NK-92 (cell line): ENCODE measurements around the gene KIF26A.
"Not testable (repeated sequence)": the region's sequence is repeated elsewhere in the genome, so short reads cannot be mapped to it uniquely, and the experiment has no call there.

Experiments
- DNase-seq: peaks from one replicate; lab custom pipeline; 2025; ENCODE audit not compliant: unreplicated experiment; lab: John Stamatoyannopoulos, UW

KIF26A gene

GRCh38 chr14:104143521-104144452 is 5.4 kb downstream of the KIF26A start:
- DNase-seq: no peak

GRCh38 chr14:104144453-104144790 is 6.0 kb downstream of the KIF26A start:
- DNase-seq: no peak

- no peak for DNase-seq
Observed at GRCh38 chr14:104144911-104145825, 6.8 kb downstream of the KIF26A start.

GRCh38 chr14:104145826-104146601 is 7.6 kb downstream of the KIF26A start:
- no peak for DNase-seq

- no peak for DNase-seq
Observed at GRCh38 chr14:104146651-104147345, 8.4 kb downstream of the KIF26A start.

GRCh38 chr14:104147346-104148125 is 9.1 kb downstream of the KIF26A start:
- DNase-seq: no peak

- no peak for DNase-seq
Observed at GRCh38 chr14:104148433-104149277, 10.3 kb downstream of the KIF26A start.

- no peak for DNase-seq
Observed at GRCh38 chr14:104149278-104149595, 10.8 kb downstream of the KIF26A start.

- DNase-seq: no peak
Observed at GRCh38 chr14:104149617-104150135, 11.3 kb downstream of the KIF26A start.

GRCh38 chr14:104150136-104151025 is 12.0 kb downstream of the KIF26A start:
- no peak for DNase-seq

- no peak for DNase-seq
Observed at GRCh38 chr14:104151026-104151381, 12.6 kb downstream of the KIF26A start.

- no peak for DNase-seq
Observed at GRCh38 chr14:104151566-104152245, 13.3 kb downstream of the KIF26A start.

- no peak for DNase-seq
Observed at GRCh38 chr14:104152246-104152575, 13.8 kb downstream of the KIF26A start.

- DNase-seq: no peak
Observed at GRCh38 chr14:104152686-104153393, 14.5 kb downstream of the KIF26A start.

- not testable (repeated sequence) for DNase-seq
Observed at GRCh38 chr14:104153394-104153755, 15.0 kb downstream of the KIF26A start.

- DNase-seq: no peak
Observed at GRCh38 chr14:104154246-104154645, 15.9 kb downstream of the KIF26A start.

- DNase-seq: no peak
Observed at GRCh38 chr14:104155513-104155912, 17.1 kb downstream of the KIF26A start.
